Measurements from ENCODE around the gene CARM1. TPM values are rescaled to one million over a fixed set of nuclear protein-coding genes. Genes with fewer than 3 reads are reported as not detected.

The CARM1 gene
- total RNA-seq, 6 experiments from 2014 or later, result 13.7 to 20.5 (median 17.5) TPM

- no peak for TF ChIP-seq CTCF (IDR thresholded peaks at IDR 0.05)
- no peak for TF ChIP-seq POLR2A (IDR thresholded peaks at IDR 0.05)
- Histone ChIP-seq H3K4me1 (no peaks in the 10 kb centered on the region), H3K27ac (no peak overlapping the region), H3K4me3 (no peak overlapping the region), H3K27me3 (no peaks in the 10 kb centered on the region), H3K9me3 (no peaks in the 10 kb centered on the region), H3K36me3 (peaks cover 0 to 18% (median 12%) of the 10 kb centered on the region in 4 donors)
- ATAC-seq (no peak), DNase-seq (no peak)
- intact Hi-C loops (cut with DNase I), result loop anchor here (5.0 to 10.0 kb wide), 2 partner anchors 45 to 47 kb away; partner anchors contain the start of gene CARM1 (in 2 of the 2)
- WGBS (ENCODE audit: insufficient coverage, low coverage, low lambda C conversion rate, missing lambda C conversion rate), result 83% methylated on average over 4 of the region's 26 CpGs
These were observed 48.3 kb downstream of the CARM1 start for GRCh38 chr19:10919352-10920287.

- no peak for TF ChIP-seq POLR2A (IDR thresholded peaks at IDR 0.05)
- no peak for TF ChIP-seq CTCF (IDR thresholded peaks at IDR 0.05)
- ATAC-seq, result no peak
- intact Hi-C loops (cut with DNase I), result loop anchor here (5.0 to 10.0 kb wide), 2 partner anchors 45 to 48 kb away; partner anchors contain the start of gene CARM1 (in 2 of the 2)
- Histone ChIP-seq H3K4me3 (no peak overlapping the region), H3K27ac (no peak overlapping the region), H3K9me3 (no peaks in the 10 kb centered on the region), H3K27me3 (no peaks in the 10 kb centered on the region), H3K36me3 (peaks cover 0 to 18% (median 12%) of the 10 kb centered on the region in 4 donors), H3K4me1 (no peaks in the 10 kb centered on the region)
- DNase-seq, result no peak
- WGBS (ENCODE audit: insufficient coverage, low coverage, low lambda C conversion rate, missing lambda C conversion rate), result no CpG with 5 or more reads among the region's 10 CpGs
These were observed 48.9 kb downstream of the CARM1 start for GRCh38 chr19:10920288-10920655.

DNA sequence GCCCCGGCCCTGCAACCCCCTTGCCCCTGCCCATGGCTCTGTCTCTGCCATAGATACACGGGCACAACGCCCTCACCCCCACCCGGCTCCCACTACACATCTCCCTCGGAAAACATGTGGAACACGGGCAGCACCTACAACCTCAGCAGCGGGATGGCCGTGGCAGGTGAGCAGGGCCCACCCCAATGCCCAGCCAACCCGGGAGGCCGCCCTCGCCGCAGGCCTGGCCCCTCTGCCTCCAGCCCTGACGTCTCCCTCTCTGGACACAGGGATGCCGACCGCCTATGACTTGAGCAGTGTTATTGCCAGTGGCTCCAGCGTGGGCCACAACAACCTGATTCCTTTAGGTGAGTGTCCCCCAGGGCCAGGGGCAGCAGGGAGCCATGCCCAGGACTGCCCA lies 49.4 kb downstream of the CARM1 start:
- TF ChIP-seq POLR2A (IDR thresholded peaks at IDR 0.05) (no peak), CTCF (IDR thresholded peaks at IDR 0.05) (no peak)
- Histone ChIP-seq H3K4me3 (no peak overlapping the region), H3K9me3 (no peaks in the 10 kb centered on the region), H3K36me3 (peaks cover 0 to 18% (median 12%) of the 10 kb centered on the region in 4 donors), H3K4me1 (no peaks in the 10 kb centered on the region), H3K27ac (no peak overlapping the region), H3K27me3 (no peaks in the 10 kb centered on the region)
- intact Hi-C loops (cut with DNase I), result loop anchor here (5.0 to 10.0 kb wide), 2 partner anchors 46 to 48 kb away; partner anchors contain the start of gene CARM1 (in 2 of the 2)
- ATAC-seq (no peak), DNase-seq (no peak)
- 93% methylated on average over 3 of the region's 16 CpGs for WGBS (ENCODE audit: insufficient coverage, low coverage, low lambda C conversion rate, missing lambda C conversion rate)

DNA sequence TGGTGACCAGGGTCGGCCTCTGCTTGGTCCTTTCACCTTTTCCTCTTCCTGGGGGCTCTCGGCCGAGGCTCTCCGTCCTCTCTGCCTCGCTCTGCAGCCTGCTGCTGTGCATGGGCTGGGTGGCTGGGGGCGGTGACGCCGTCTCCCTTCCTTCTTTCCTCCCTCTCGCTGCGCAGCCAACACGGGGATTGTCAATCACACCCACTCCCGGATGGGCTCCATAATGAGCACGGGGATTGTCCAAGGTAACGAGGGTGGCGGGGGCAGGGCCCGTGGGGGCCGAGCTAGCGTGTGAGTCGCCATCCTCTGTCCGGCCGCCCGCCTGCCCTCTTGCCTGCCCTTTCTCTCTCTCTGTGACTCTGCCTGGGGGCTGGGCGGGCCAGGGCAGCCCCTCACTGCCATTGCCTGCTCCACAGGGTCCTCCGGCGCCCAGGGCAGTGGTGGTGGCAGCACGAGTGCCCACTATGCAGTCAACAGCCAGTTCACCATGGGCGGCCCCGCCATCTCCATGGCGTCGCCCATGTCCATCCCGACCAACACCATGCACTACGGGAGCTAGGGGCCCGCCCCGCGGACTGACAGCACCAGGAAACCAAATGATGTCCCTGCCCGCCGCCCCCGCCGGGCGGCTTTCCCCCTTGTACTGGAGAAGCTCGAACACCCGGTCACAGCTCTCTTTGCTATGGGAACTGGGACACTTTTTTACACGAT lies 50.0 kb downstream of the CARM1 start:
- Histone ChIP-seq H3K27me3 (no peaks in the 10 kb centered on the region), H3K4me3 (no peak overlapping the region), H3K9me3 (no peaks in the 10 kb centered on the region), H3K27ac (no peak overlapping the region), H3K36me3 (peaks cover 0 to 18% (median 12%) of the 10 kb centered on the region in 4 donors), H3K4me1 (no peaks in the 10 kb centered on the region)
- intact Hi-C loops (cut with DNase I), result loop anchor here (5.0 to 10.0 kb wide), 2 partner anchors 47 to 49 kb away; partner anchors contain the start of gene CARM1 (in 2 of the 2)
- DNase-seq (no peak), ATAC-seq (peak in 1 of 4 donors; percentile 3)
- WGBS (ENCODE audit: insufficient coverage, low coverage, low lambda C conversion rate, missing lambda C conversion rate), result 81% methylated on average over 3 of the region's 43 CpGs
- TF ChIP-seq CTCF (IDR thresholded peaks at IDR 0.05) (no peak), POLR2A (IDR thresholded peaks at IDR 0.05) (no peak)

Data from right lobe of liver (tissue), 6 donors.